ENCODE results near the gene UPB1. TPM values are rescaled to one million over a fixed set of nuclear protein-coding genes. Genes with fewer than 3 reads are reported as not detected.

UPB1 gene
- total and polyA plus RNA-seq, 9 of the 15 experiments (the other 6 are each of a cell fraction or from before 2014, with no cell fraction given), result 0.06 to 0.11 TPM; not detected in 7

DNA sequence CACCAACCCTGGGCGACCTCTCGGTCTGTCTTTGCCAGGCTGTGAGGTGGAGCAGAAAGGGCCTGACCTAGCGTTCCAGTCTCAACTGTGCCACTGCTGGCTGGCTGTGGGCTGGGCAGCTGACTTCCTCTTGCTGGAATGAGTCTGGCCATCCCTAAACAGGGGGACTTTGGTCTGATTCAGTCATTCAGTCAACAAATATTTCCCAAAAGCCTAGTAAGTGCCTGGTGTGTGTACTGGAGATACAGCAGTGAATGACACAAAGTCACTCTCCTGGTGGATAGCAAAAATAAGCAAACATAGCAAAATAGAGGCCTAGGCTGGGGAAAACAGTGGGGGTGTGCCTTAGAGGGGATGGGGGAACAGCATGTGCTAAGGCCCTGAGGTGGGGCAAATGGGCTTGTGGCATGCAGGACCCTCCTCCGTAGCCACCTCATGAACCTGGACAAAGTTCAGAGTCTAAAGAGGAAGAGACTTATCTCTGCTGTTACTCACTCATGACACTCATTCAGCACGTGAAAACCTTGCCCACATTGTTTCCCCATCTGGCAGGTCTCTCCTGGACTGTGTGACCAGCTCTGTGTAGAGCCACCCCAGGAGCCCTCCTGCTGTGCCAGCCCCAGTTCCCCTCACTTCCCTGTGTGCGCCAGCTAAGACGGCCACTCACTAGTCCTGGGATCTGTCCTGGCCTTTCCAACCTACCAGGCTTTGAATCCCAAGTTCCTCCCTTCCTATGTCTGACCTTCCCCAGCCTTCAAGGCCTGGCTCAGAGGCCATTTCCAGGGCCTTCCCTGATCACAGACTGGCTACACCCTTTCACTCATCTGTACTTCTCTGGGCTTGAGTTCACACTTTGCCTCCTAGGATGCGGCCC lies 55.1 kb downstream of the UPB1 start:
- ATAC-seq (no peak), FAIRE-seq (no peak), DNase-seq (ENCODE audit: extremely low read depth in 1 of 4, low spot score in 3 of 4) (no peak)
- H3K4me1 ChIP-seq (replicated peaks in 1 of 2; ENCODE audit: control insufficient read depth in 2 of 2, insufficient read depth in 2 of 2, low read length in 2 of 2), result peaks cover 13 to 15% of the 10 kb centered on the region in 2 experiments; a peak in 4 of 5 replicates
- no peaks in the 10 kb centered on the region for H3K9me3 ChIP-seq (replicated peaks; ENCODE audit: control insufficient read depth, insufficient read depth, low read depth, low read length)
- no peak overlapping the region for H2AFZ ChIP-seq (ENCODE audit: low read depth, low read length)
- H3K27ac ChIP-seq (ENCODE audit: extremely low read depth, low read depth, low read length), result no peak overlapping the region
- H3K9me1 ChIP-seq (ENCODE audit: control insufficient read depth, insufficient read depth, low read length), result no peaks in the 10 kb centered on the region
- 71% methylated on average over 7 of the region's 8 CpGs for WGBS (ENCODE audit: insufficient coverage, low coverage, missing lambda C conversion rate)
- ChIA-PET CTCF (ENCODE audit: low intra/inter-chr PET ratio) (no interaction called here), POLR2A (interaction anchor here (1.0 to 1.5 kb wide), 2 partner anchors 10 to 369 kb away, joined by 5 to 7 read pairs; no protein-coding TSS in a partner anchor)
- BruUV-seq (replicated peaks), result no TSS peak
- in situ Hi-C loops (cut with MboI), result no loop called here
- H3K4me2 ChIP-seq (ENCODE audit: insufficient read depth, low read length), result no peak overlapping the region
- intact Hi-C loops (cut with micrococcal nuclease), result no loop called here
- peaks cover 49% of the 10 kb centered on the region for H3K79me2 ChIP-seq (ENCODE audit: control insufficient read depth, insufficient read depth, low read length)
- H4K20me1 ChIP-seq (replicated peaks; ENCODE audit: control insufficient read depth, insufficient read depth, low read length), result 0 out of 2 replicates have a peak, but pooled peaks cover 13% of the 10 kb centered on the region
- H3K9ac ChIP-seq (ENCODE audit: insufficient read depth in 1 of 2, low read depth in 2 of 2, low read length in 2 of 2), result peak overlapping the region in 1 of 2 experiments; percentile 79; a peak in 2 of 4 replicates
- no peaks in the 10 kb centered on the region for H3K27me3 ChIP-seq (ENCODE audit: control insufficient read depth in 2 of 2, insufficient read depth in 2 of 2, low read length in 2 of 2)
- no peak overlapping the region for H3K4me3 ChIP-seq
- peaks cover 50% of the 10 kb centered on the region; the same call in 2 of the 3 replicates for H3K36me3 ChIP-seq (ENCODE audit: control insufficient read depth, insufficient read depth, low read length)
- TF ChIP-seq BHLHE40 (IDR thresholded peaks at IDR 0.05; ENCODE audit: low read length), result peak; percentile 77
- TF ChIP-seq, protein P1, sequence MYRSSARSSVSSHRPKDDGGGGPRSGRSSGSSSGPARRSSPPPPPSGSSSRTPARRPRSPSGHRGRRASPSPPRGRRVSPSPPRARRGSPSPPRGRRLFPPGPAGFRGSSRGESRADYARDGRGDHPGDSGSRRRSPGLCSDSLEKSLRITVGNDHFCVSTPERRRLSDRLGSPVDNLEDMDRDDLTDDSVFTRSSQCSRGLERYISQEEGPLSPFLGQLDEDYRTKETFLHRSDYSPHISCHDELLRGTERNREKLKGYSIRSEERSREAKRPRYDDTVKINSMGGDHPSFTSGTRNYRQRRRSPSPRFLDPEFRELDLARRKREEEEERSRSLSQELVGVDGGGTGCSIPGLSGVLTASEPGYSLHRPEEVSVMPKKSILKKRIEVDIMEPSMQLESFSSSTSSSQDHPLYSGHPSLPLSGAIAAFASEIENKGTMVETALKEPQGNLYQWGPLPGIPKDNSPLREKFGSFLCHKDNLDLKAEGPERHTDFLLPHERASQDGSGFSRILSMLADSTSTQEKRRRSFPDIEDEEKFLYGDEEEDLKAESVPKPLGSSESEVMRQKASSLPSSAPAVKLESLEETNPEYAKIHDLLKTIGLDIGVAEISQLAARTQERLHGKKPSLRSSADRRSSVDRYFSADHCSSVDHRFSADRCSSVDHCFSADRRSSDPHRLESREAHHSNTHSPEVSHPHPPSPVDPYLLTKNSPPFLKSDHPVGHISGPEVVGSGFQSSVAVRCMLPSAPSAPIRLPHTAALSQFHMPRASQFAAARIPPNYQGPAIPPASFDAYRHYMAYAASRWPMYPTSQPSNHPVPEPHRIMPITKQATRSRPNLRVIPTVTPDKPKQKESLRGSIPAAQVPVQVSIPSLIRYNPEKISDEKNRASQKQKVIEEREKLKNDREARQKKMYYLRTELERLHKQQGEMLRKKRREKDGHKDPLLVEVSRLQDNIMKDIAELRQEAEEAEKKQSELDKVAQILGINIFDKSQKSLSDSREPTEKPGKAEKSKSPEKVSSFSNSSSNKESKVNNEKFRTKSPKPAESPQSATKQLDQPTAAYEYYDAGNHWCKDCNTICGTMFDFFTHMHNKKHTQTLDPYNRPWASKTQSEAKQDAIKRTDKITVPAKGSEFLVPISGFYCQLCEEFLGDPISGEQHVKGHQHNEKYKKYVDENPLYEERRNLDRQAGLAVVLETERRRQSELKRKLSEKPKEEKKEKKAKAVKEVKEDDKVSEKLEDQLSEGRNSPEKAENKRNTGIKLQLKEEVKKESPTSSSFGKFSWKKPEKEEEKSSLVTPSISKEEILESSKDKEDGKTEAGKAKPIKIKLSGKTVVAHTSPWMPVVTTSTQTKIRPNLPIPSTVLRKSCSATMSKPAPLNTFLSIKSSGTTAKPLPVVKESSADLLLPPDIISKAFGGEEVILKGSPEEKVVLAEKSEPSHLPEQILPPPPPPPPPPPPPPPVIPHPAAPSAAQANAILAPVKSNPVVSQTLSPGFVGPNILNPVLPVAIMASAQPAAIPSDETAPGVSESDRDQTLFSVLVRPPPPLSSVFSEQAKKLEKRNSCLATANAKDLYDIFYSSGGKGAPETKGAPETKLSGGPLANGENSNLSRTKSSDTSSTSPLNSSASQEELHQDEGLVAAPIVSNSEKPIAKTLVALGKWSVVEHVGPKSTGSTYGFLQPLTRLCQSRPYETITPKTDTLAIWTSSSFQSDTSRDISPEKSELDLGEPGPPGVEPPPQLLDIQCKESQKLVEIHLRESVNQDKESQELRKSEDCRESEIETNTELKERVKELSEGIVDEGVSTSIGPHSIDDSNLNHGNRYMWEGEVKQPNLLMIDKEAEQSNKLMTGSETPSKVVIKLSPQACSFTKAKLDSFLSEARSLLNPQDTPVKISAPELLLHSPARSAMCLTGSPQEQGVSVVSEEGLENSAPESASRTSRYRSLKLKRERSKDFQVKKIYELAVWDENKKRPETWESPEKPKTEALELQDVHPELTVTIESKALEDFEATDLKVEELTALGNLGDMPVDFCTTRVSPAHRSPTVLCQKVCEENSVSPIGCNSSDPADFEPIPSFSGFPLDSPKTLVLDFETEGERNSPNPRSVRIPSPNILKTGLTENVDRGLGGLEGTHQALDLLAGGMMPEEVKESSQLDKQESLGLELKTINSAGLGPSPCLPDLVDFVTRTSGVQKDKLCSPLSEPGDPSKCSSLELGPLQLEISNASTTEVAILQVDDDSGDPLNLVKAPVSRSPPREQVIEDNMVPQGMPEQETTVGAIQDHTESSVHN (IDR thresholded peaks at IDR 0.05; ENCODE audit: borderline replicate concordance in 1 of 2, low read depth in 1 of 2), result no peak
- TF ChIP-seq KHSRP (IDR thresholded peaks at IDR 0.05), result no peak
- TF ChIP-seq ZBTB17 (CRISPR knock-in tag; IDR thresholded peaks at IDR 0.05), result no peak
- TF ChIP-seq HMG20B (CRISPR knock-in tag; IDR thresholded peaks at IDR 0.05), result no peak
- TF ChIP-seq, protein P2, sequence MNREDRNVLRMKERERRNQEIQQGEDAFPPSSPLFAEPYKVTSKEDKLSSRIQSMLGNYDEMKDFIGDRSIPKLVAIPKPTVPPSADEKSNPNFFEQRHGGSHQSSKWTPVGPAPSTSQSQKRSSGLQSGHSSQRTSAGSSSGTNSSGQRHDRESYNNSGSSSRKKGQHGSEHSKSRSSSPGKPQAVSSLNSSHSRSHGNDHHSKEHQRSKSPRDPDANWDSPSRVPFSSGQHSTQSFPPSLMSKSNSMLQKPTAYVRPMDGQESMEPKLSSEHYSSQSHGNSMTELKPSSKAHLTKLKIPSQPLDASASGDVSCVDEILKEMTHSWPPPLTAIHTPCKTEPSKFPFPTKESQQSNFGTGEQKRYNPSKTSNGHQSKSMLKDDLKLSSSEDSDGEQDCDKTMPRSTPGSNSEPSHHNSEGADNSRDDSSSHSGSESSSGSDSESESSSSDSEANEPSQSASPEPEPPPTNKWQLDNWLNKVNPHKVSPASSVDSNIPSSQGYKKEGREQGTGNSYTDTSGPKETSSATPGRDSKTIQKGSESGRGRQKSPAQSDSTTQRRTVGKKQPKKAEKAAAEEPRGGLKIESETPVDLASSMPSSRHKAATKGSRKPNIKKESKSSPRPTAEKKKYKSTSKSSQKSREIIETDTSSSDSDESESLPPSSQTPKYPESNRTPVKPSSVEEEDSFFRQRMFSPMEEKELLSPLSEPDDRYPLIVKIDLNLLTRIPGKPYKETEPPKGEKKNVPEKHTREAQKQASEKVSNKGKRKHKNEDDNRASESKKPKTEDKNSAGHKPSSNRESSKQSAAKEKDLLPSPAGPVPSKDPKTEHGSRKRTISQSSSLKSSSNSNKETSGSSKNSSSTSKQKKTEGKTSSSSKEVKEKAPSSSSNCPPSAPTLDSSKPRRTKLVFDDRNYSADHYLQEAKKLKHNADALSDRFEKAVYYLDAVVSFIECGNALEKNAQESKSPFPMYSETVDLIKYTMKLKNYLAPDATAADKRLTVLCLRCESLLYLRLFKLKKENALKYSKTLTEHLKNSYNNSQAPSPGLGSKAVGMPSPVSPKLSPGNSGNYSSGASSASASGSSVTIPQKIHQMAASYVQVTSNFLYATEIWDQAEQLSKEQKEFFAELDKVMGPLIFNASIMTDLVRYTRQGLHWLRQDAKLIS (CRISPR knock-in tag; IDR thresholded peaks at IDR 0.05), result no peak

Data from K562 (cell line).